Tibial nerve (tissue), 4 donors: ENCODE data around the gene SLC2A8. TPM values are rescaled to one million over a fixed set of nuclear protein-coding genes. Genes with fewer than 3 reads are reported as not detected.

Source experiments
- DNase-seq, 2 donors: peaks; one replicate each; pipeline ENCODE4 v3.0.0-alpha.2; 2019; ENCODE audit warnings: low spot score in 2 of 2
- H3K27ac ChIP-seq, 4 donors: fragments of 200-600 bp; sonication (generic) in 3 of 4; one replicate each; pipeline ENCODE4 v1.5.1; 2017 to 2019; ENCODE audit warnings: mild to moderate bottlenecking in 1 of 4
- H3K27me3 ChIP-seq, 2 donors: fragments of 200-600 bp; sonication (generic) in 1 of 2; one replicate each; pipeline versions ENCODE4 v1.5.1 to v1.6.0; 2017 to 2019
- H3K36me3 ChIP-seq, 3 donors: fragments of 200-600 bp; sonication (generic); one replicate each; pipeline ENCODE4 v1.5.1; 2018 to 2019
- H3K4me1 ChIP-seq, 4 donors: fragments of 200-600 bp; sonication (generic) in 3 of 4; one replicate each; pipeline ENCODE4 v1.5.1; 2017 to 2019
- H3K4me3 ChIP-seq, 4 donors: fragments of 200-600 bp; sonication (generic) in 3 of 4; one replicate each; pipeline ENCODE4 v1.5.1; 2017 to 2019; ENCODE audit warnings: mild to moderate bottlenecking in 1 of 4, moderate library complexity in 1 of 4
- H3K9me3 ChIP-seq, 4 donors: fragments of 200-600 bp; sonication (generic) in 3 of 4; one replicate each; pipeline ENCODE4 v1.5.1; 2017 to 2019
- EP300 ChIP-seq, 2 donors: sonication (generic); formaldehyde crosslinking; IDR thresholded peaks; one replicate each; pipeline ENCODE4 v1.6.1; 2017; ENCODE audit warnings: antibody characterized with exemption in 2 of 2, mild to moderate bottlenecking in 1 of 2
- POLR2A ChIP-seq, 2 donors: fragments of 450-650 bp; IDR thresholded peaks; one replicate each; pipeline ENCODE4 v1.6.1; 2017; ENCODE audit warnings: antibody characterized with exemption in 2 of 2, mild to moderate bottlenecking in 2 of 2, moderate library complexity in 2 of 2
- WGBS, 2 donors: methylation state at CpG; one replicate each; pipeline ENCODE4 v1.1.5; 2018; 5-methylcytosine and 5-hydroxymethylcytosine counted together
- total RNA-seq, 4 donors: library from RNA; depleted of rRNA; stranded (reverse); fragments of >200 nt; gene quantifications; one replicate each; pipeline ENCODE4 v1.1.0, GENCODE V29; 2016
- TF ChIP-seq, protein P1 (sequence below), 5 experiments: fragments of 200-600 bp in 3 of 5; fragments of 450-650 bp in 2 of 5; sonication (generic) in 3 of 5; IDR thresholded peaks; one replicate each; pipeline ENCODE4 v1.5.1; 2016 to 2019; ENCODE audit warnings: antibody characterized with exemption in 5 of 5, mild to moderate bottlenecking in 3 of 5, moderate library complexity in 2 of 5

SLC2A8 gene
- total RNA-seq, 4 donors from 2014 or later, result 30.4 to 46.2 (median 31.7) TPM

DNA sequence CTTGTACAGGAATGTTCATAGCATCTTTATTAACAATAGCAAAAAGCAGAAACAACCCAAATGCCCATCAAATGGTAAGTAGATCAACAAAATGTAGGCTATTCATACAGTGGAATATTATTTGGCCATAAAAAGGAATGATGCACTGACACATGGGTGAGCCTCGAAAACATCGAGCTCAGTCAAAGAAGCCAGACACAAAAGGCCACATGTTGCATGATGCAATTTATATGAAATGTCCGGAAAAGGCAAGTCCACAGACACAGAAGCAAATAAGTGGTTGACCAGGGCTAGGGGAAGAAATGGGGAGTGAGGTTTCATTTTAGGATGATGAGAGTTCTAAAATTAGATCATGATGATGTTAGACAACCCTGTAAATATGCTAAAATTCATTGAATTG lies 16.5 kb upstream of the SLC2A8 start:
- Histone ChIP-seq H3K4me1 (no peaks in the 10 kb centered on the region), H3K4me3 (no peak overlapping the region), H3K27ac (no peak overlapping the region), H3K9me3 (peaks cover 0 to 5% (median 0%) of the 10 kb centered on the region in 4 donors), H3K27me3 (no peaks in the 10 kb centered on the region), H3K36me3 (no peaks in the 10 kb centered on the region)
- DNase-seq, result no peak
- WGBS, 2 donors, result 90 to 96% methylated on average over 3 of the region's 3 CpGs
- TF ChIP-seq, protein P1, sequence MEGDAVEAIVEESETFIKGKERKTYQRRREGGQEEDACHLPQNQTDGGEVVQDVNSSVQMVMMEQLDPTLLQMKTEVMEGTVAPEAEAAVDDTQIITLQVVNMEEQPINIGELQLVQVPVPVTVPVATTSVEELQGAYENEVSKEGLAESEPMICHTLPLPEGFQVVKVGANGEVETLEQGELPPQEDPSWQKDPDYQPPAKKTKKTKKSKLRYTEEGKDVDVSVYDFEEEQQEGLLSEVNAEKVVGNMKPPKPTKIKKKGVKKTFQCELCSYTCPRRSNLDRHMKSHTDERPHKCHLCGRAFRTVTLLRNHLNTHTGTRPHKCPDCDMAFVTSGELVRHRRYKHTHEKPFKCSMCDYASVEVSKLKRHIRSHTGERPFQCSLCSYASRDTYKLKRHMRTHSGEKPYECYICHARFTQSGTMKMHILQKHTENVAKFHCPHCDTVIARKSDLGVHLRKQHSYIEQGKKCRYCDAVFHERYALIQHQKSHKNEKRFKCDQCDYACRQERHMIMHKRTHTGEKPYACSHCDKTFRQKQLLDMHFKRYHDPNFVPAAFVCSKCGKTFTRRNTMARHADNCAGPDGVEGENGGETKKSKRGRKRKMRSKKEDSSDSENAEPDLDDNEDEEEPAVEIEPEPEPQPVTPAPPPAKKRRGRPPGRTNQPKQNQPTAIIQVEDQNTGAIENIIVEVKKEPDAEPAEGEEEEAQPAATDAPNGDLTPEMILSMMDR (IDR thresholded peaks at IDR 0.05), result no peak
- TF ChIP-seq EP300 (IDR thresholded peaks at IDR 0.05) (no peak), POLR2A (IDR thresholded peaks at IDR 0.05) (no peak)

DNA sequence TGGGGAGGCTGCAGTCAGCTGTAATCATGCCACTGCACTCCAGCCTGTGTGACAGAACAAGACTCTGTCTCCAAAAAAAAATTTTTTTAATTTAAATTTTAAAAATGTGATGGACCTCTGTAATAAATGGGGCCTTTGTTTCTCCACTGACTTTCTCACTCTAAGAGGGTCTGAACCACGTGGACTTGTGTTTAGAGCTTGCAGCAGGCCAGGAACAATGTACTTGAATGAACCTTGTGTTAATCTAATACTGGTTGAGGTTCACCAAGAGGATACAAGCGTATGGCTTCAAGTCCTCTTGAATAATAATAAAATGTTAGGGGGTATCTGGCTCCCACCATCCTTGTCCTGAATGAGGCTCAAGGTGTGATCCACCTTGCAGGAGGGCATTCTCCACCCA lies 14.4 kb upstream of the SLC2A8 start:
- Histone ChIP-seq H3K27ac (no peak overlapping the region), H3K4me1 (no peaks in the 10 kb centered on the region), H3K4me3 (no peak overlapping the region), H3K9me3 (peaks cover 0 to 5% (median 0%) of the 10 kb centered on the region in 4 donors), H3K27me3 (no peaks in the 10 kb centered on the region), H3K36me3 (no peaks in the 10 kb centered on the region)
- TF ChIP-seq EP300 (IDR thresholded peaks at IDR 0.05) (no peak), POLR2A (IDR thresholded peaks at IDR 0.05) (no peak)
- TF ChIP-seq, protein P1 (IDR thresholded peaks at IDR 0.05), result no peak
- 41 to 50% methylated on average over 2 of the region's 2 CpGs for WGBS, 2 donors
- DNase-seq, result no peak

GRCh38 chr9:127384016-127384730 lies 12.8 kb upstream of the SLC2A8 start:
- no peaks in the 10 kb centered on the region for H3K36me3 ChIP-seq
- no peaks in the 10 kb centered on the region for H3K27me3 ChIP-seq
- no peak overlapping the region for H3K27ac ChIP-seq
- DNase-seq, result no peak
- no peak overlapping the region for H3K4me3 ChIP-seq
- WGBS, 2 donors, result 87% methylated on average over 11 of the region's 11 CpGs
- H3K9me3 ChIP-seq, result no peaks in the 10 kb centered on the region
- peaks cover 0 to 16% (median 5%) of the 10 kb centered on the region in 4 donors for H3K4me1 ChIP-seq
- TF ChIP-seq POLR2A (IDR thresholded peaks at IDR 0.05), result no peak
- TF ChIP-seq, protein P1 (IDR thresholded peaks at IDR 0.05), result no peak
- TF ChIP-seq EP300 (IDR thresholded peaks at IDR 0.05), result no peak

DNA sequence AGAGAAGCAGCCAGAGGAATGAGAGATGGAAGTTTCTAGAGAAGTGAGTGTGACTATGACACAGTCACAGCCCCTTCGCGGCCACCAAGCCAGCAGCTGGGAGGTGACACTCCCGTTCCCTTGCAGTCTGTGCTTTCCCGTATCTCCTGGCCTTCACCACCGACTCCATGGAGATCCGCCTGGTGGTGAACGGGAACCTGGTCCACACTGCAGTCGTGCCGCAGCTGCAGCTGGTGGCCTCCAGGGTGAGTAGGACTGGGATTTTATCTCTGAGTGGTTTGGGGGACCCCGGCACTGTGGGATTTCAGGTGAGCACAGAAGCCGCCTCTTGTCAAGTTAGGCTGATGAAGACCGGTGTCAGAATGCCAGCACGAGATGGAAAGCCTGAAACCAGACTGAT lies 12.1 kb upstream of the SLC2A8 start:
- no peak overlapping the region for H3K4me3 ChIP-seq
- no peaks in the 10 kb centered on the region for H3K36me3 ChIP-seq
- TF ChIP-seq, protein P1 (IDR thresholded peaks at IDR 0.05), result no peak
- TF ChIP-seq EP300 (IDR thresholded peaks at IDR 0.05) (no peak), POLR2A (IDR thresholded peaks at IDR 0.05) (no peak)
- no peak overlapping the region for H3K27ac ChIP-seq
- H3K27me3 ChIP-seq, result no peaks in the 10 kb centered on the region
- WGBS, 2 donors, result 82 to 88% methylated on average over 13 of the region's 13 CpGs
- no peaks in the 10 kb centered on the region for H3K9me3 ChIP-seq
- DNase-seq, result no peak
- H3K4me1 ChIP-seq, result peaks cover 0 to 17% (median 5%) of the 10 kb centered on the region in 4 donors

GRCh38 chr9:127386249-127386648 lies 10.7 kb upstream of the SLC2A8 start:
- H3K36me3 ChIP-seq, result peaks cover 0 to 7% (median 0%) of the 10 kb centered on the region in 3 donors
- peaks cover 0 to 17% (median 5%) of the 10 kb centered on the region in 4 donors for H3K4me1 ChIP-seq
- no peak overlapping the region for H3K4me3 ChIP-seq
- TF ChIP-seq, protein P1 (IDR thresholded peaks at IDR 0.05), result no peak
- no peak for TF ChIP-seq POLR2A (IDR thresholded peaks at IDR 0.05)
- no peak for TF ChIP-seq EP300 (IDR thresholded peaks at IDR 0.05)
- 88 to 97% methylated on average over 4 of the region's 4 CpGs for WGBS, 2 donors
- no peak for DNase-seq
- no peak overlapping the region for H3K27ac ChIP-seq
- H3K27me3 ChIP-seq, result no peaks in the 10 kb centered on the region
- H3K9me3 ChIP-seq, result no peaks in the 10 kb centered on the region
